Esophagus muscularis mucosa (tissue), 4 donors: ENCODE data around the gene TTC32. TPM values are rescaled to one million over a fixed set of nuclear protein-coding genes. Genes with fewer than 3 reads are reported as not detected.

Experiments
- DNase-seq: peaks from one replicate; pipeline ENCODE4 v3.0.0-alpha.2; 2017; ENCODE audit errors: extremely low spot score
- H3K27ac ChIP-seq, 4 donors: fragments of 200-600 bp; sonication (generic); replicated peaks in 1 of 4; 1 replicate in 3 of 4; 2 replicates in 1 of 4; pipeline ENCODE4 v1.5.1; 2016 to 2019; ENCODE audit warnings: mild to moderate bottlenecking in 1 of 4
- H3K27me3 ChIP-seq, 4 donors: fragments of 200-600 bp; sonication (generic); one replicate each; pipeline versions ENCODE4 v1.5.1 to v1.6.0; 2016 to 2019
- H3K36me3 ChIP-seq, 4 donors: fragments of 200-600 bp; sonication (generic); one replicate each; pipeline ENCODE4 v1.5.1; 2016 to 2019
- H3K4me1 ChIP-seq, 4 donors: fragments of 200-600 bp; sonication (generic); one replicate each; pipeline ENCODE4 v1.5.1; 2016 to 2019
- H3K4me3 ChIP-seq, 4 donors: fragments of 200-600 bp; sonication (generic); 1 replicate in 2 of 4; 2 replicates in 2 of 4; pipeline ENCODE4 v1.5.1; 2016 to 2019; ENCODE audit warnings: mild to moderate bottlenecking in 4 of 4, moderate library complexity in 1 of 4
- H3K9me3 ChIP-seq, 4 donors: fragments of 200-600 bp; sonication (generic); 1 replicate in 3 of 4; 2 replicates in 1 of 4; pipeline ENCODE4 v1.5.1; 2016 to 2019
- EP300 ChIP-seq: sonication (generic); formaldehyde crosslinking; IDR thresholded peaks from one replicate; pipeline ENCODE4 v1.6.1; 2017; ENCODE audit warnings: antibody characterized with exemption
- POLR2A ChIP-seq: fragments of 450-650 bp; IDR thresholded peaks from one replicate; pipeline ENCODE4 v1.6.1; 2017; ENCODE audit warnings: antibody characterized with exemption, moderate library complexity, mild to moderate bottlenecking, low read depth
- POLR2AphosphoS5 ChIP-seq, 2 donors: sonication (generic); formaldehyde crosslinking; IDR thresholded peaks; one replicate each; pipeline ENCODE4 v1.6.1; 2017; ENCODE audit warnings: antibody characterized with exemption in 2 of 2
- WGBS: methylation state at CpG from one replicate; pipeline ENCODE4 v1.1.5; 2018; 5-methylcytosine and 5-hydroxymethylcytosine counted together
- intact Hi-C: fragments of 100-400 bp; cut with DNase I; formaldehyde crosslinking; loops from one replicate; pipeline ENCODE4 v1.15.1; 2023
- total RNA-seq, 4 donors: library from RNA; depleted of rRNA; stranded (reverse); fragments of >200 nt; gene quantifications; one replicate each; pipeline versions ENCODE4 v1.1.0 to v1.2.1, GENCODE V29; 2016
- TF ChIP-seq, protein P1 (sequence below), 3 experiments: fragments of 200-600 bp in 2 of 3; fragments of 450-650 bp in 1 of 3; sonication (generic) in 2 of 3; IDR thresholded peaks; one replicate each; pipeline ENCODE4 v1.5.1; 2017 to 2019; ENCODE audit warnings: antibody characterized with exemption in 3 of 3, mild to moderate bottlenecking in 2 of 3, moderate library complexity in 1 of 3

Gene TTC32
- total RNA-seq, 4 donors from 2014 or later, result 8.1 to 12.5 (median 10.2) TPM

DNA sequence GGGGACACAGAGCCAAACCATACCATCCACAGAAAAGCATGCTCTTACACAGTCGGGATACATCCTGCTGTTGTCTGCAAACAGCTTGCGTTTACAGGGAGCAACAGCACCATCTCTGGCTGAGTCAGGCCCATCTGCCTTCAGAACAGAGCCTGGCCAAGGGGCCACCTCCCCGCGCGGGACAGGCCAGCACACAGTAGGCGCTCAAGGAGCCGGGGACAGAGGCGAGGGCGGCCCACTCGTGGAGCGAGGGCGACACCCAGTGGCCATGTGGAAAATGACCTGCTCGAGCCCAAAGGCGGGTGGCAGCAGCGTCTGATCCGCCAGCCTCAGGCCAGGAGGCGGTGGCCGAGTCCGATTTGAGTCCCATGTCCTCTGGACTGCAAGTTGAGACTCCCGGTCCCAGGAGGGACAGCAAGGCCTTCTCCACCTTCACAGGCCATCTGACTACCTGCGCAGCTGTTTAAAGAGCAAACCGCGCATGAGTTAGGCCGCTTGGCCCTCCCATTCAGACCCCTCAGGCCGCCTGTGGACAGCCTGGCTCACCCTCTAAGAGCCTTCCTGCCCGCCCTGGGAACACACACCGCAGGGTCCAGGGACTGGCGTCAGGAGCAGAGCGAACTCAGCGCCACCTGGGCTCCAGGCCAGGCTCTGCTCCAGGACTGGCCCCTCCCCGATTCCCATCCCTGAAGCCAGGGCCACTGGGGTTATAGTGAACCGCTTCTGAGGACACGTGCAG, 38.3 kb downstream of the TTC32 start:
- peak overlapping the region in 2 of 4 donors; percentile 15 to 19 for H3K4me3 ChIP-seq
- H3K27me3 ChIP-seq, result peaks cover 0 to 2% (median 0%) of the 10 kb centered on the region in 4 donors
- H3K9me3 ChIP-seq, result no peaks in the 10 kb centered on the region
- WGBS, result 15% methylated on average over 20 of the region's 33 CpGs
- no peak overlapping the region for H3K27ac ChIP-seq
- intact Hi-C loops, result loop anchor here (1.0 to 5.0 kb wide), 4 partner anchors 511 to 1476 kb away; no protein-coding TSS in a partner anchor
- TF ChIP-seq POLR2AphosphoS5 (IDR thresholded peaks at IDR 0.05), result peak in 1 of 2 donors; percentile 26
- TF ChIP-seq, protein P1, sequence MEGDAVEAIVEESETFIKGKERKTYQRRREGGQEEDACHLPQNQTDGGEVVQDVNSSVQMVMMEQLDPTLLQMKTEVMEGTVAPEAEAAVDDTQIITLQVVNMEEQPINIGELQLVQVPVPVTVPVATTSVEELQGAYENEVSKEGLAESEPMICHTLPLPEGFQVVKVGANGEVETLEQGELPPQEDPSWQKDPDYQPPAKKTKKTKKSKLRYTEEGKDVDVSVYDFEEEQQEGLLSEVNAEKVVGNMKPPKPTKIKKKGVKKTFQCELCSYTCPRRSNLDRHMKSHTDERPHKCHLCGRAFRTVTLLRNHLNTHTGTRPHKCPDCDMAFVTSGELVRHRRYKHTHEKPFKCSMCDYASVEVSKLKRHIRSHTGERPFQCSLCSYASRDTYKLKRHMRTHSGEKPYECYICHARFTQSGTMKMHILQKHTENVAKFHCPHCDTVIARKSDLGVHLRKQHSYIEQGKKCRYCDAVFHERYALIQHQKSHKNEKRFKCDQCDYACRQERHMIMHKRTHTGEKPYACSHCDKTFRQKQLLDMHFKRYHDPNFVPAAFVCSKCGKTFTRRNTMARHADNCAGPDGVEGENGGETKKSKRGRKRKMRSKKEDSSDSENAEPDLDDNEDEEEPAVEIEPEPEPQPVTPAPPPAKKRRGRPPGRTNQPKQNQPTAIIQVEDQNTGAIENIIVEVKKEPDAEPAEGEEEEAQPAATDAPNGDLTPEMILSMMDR (IDR thresholded peaks at IDR 0.05), result peak; percentile 92 to 97 (median 93)
- TF ChIP-seq EP300, result no peak
- no peak for TF ChIP-seq POLR2A
- no peaks in the 10 kb centered on the region for H3K36me3 ChIP-seq
- peaks cover 3 to 42% (median 31%) of the 10 kb centered on the region in 4 donors for H3K4me1 ChIP-seq
- no peak for DNase-seq

DNA sequence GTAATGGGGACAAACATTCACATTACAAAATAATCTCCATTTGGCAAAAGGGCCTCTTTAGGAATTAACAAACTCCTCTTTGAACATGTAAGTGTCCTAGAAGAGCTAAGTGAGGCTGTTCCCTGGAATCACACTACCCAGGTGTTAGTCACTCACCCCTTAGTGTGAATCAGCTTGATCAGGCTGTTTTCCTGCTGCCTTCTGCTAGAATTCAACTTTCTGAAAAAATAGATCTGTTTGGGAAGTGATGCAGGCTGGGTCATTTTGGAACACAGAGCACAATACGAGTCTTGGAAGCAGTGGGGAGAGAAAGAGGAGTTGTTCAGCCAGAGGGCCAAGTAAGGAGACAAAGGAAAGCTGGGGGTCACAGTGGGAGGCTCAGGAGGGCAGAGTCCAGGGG, 40.0 kb downstream of the TTC32 start:
- Histone ChIP-seq H3K4me1 (peaks cover 2 to 37% (median 27%) of the 10 kb centered on the region in 4 donors), H3K36me3 (no peaks in the 10 kb centered on the region), H3K4me3 (no peak overlapping the region), H3K27ac (peak overlapping the region in 3 of 4 donors; percentile 19 to 44 (median 32)), H3K27me3 (no peaks in the 10 kb centered on the region), H3K9me3 (no peaks in the 10 kb centered on the region)
- no peak for DNase-seq
- no peak for TF ChIP-seq POLR2A
- no peak for TF ChIP-seq EP300
- TF ChIP-seq, protein P1 (IDR thresholded peaks at IDR 0.05), result no peak
- no peak for TF ChIP-seq POLR2AphosphoS5 (IDR thresholded peaks at IDR 0.05)
- intact Hi-C loops, result loop anchor here (5.0 kb wide), 3 partner anchors 510 to 1475 kb away; no protein-coding TSS in a partner anchor
- 67% methylated on average over 1 of the region's 1 CpG for WGBS

DNA sequence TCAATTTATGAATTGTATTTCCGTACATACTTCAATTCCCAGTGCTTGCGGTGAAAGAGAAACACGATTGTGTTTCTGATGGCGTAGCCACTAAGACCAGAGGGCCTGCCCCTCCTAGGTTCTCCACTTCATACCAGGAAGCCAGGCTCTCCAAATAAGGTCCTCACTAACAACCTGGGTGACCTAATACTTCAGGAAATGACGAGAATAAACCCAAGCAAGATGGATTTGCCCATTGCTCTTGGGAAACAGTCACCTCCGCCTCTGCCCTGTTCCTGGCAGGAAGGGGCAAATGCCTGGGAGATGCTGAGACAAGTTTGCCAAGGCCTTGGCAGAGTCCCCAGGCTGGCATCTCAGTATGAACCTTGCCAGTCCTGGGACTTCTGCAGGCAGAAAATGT, 41.8 kb downstream of the TTC32 start:
- Histone ChIP-seq H3K9me3 (no peaks in the 10 kb centered on the region), H3K27me3 (no peaks in the 10 kb centered on the region), H3K36me3 (no peaks in the 10 kb centered on the region), H3K4me3 (no peak overlapping the region), H3K27ac (peak overlapping the region in 2 of 4 donors; percentile 5), H3K4me1 (peaks cover 6 to 54% (median 42%) of the 10 kb centered on the region in 4 donors)
- TF ChIP-seq, protein P1 (IDR thresholded peaks at IDR 0.05), result no peak
- TF ChIP-seq EP300 (no peak), POLR2A (no peak), POLR2AphosphoS5 (IDR thresholded peaks at IDR 0.05) (peak in 1 of 2 donors; percentile 12)
- WGBS, result 82% methylated on average over 6 of the region's 6 CpGs
- intact Hi-C loops, result loop anchor here (5.0 kb wide), 3 partner anchors 508 to 1473 kb away; no protein-coding TSS in a partner anchor
- DNase-seq, result no peak

DNA sequence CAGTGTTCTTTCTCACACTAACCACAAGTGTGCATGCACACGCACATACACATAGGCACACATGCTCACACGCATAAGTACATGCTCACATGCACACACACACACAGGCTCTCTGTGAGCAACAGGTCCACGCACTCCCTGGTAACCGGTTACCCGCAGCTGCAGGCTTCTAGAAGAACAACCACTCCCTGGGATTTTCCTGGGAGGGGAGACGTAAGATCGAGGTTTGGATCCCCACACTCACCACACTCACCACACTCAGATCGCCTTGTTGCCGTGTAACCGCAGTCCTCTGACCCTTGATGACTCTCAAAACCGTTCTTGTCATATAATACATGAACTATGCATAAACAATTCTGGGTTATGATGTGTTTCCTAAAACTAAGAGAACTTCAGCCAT, 42.2 kb downstream of the TTC32 start:
- no peaks in the 10 kb centered on the region for H3K36me3 ChIP-seq
- no peak for DNase-seq
- H3K27me3 ChIP-seq, result no peaks in the 10 kb centered on the region
- intact Hi-C loops, result no loop called here
- H3K4me1 ChIP-seq, result peaks cover 6 to 59% (median 42%) of the 10 kb centered on the region in 4 donors
- TF ChIP-seq POLR2A (no peak), POLR2AphosphoS5 (IDR thresholded peaks at IDR 0.05) (no peak)
- TF ChIP-seq, protein P1 (IDR thresholded peaks at IDR 0.05), result no peak
- no peaks in the 10 kb centered on the region for H3K9me3 ChIP-seq
- peak overlapping the region in 2 of 4 donors; percentile 5 for H3K27ac ChIP-seq
- no peak overlapping the region for H3K4me3 ChIP-seq
- WGBS, result 96% methylated on average over 11 of the region's 11 CpGs
